OCI-LY3 (cell line): Measurements from ENCODE around the gene BCL11A.

Experiments used
- H2AFZ ChIP-seq: fragments of 200-600, 300-600 bp; shearing (Covaris generic); 2 replicates; pipeline ENCODE4 v1.6.0; 2014; ENCODE audit warnings: antibody characterized with exemption, low read depth, low read length
- H3K27ac ChIP-seq: fragments of 200-600, 300-600 bp; sonication (generic); 2 replicates; pipeline ENCODE4 v1.5.1; 2014; ENCODE audit warnings: mild to moderate bottlenecking, low read length, moderate library complexity, mixed read lengths
- H3K27me3 ChIP-seq: fragments of 200-600, 300-600 bp; sonication (generic); 2 replicates; pipeline ENCODE4 v1.6.1; 2014; ENCODE audit warnings: low read depth, low read length, mixed read lengths
- H3K36me3 ChIP-seq: fragments of 200-600, 300-600 bp; sonication (generic); replicated peaks from 2 replicates; pipeline ENCODE3; 2014; ENCODE audit warnings: low read depth, low read length, mixed read lengths
- H3K4me1 ChIP-seq: fragments of 300-600, 200-600 bp; sonication (generic); 2 replicates; pipeline ENCODE4 v1.6.1; 2014; ENCODE audit warnings: low read length, mixed read lengths
- H3K4me2 ChIP-seq: fragments of 200-600, 300-600 bp; sonication (generic); 2 replicates; pipeline ENCODE4 v1.6.1; 2014; ENCODE audit warnings: low read length, mixed read lengths
- H3K4me3 ChIP-seq: fragments of 300-600, 200-600 bp; sonication (generic); 2 replicates; pipeline ENCODE4 v1.5.1; 2014; ENCODE audit warnings: antibody characterized with exemption, mild to moderate bottlenecking, low read length, moderate library complexity
- H3K79me2 ChIP-seq: fragments of 300-600, 200-600 bp; shearing (Covaris generic); 2 replicates; pipeline ENCODE4 v1.6.1; 2014; ENCODE audit warnings: mild to moderate bottlenecking, low read length, mixed read lengths
- H3K9ac ChIP-seq: fragments of 300-600, 200-600 bp; shearing (Covaris generic); 2 replicates; pipeline ENCODE4 v1.6.0; 2014; ENCODE audit warnings: mild to moderate bottlenecking, low read length, moderate library complexity
- H3K9me3 ChIP-seq: fragments of 200-600, 300-600 bp; shearing (Covaris generic); 2 replicates; pipeline ENCODE4 v1.6.1; 2014; ENCODE audit warnings: low read length, mixed read lengths; ENCODE audit not compliant: insufficient read depth
- H4K20me1 ChIP-seq: fragments of 200-600, 300-600 bp; sonication (generic); 2 replicates; pipeline ENCODE4 v1.6.1; 2016; ENCODE audit warnings: low read length, mixed read lengths; ENCODE audit not compliant: insufficient read depth
- CTCF ChIP-seq: fragments of 200-600, 300-600 bp; sonication (generic); IDR thresholded peaks from 2 replicates; pipeline ENCODE4 v1.5.1; 2014; ENCODE audit warnings: antibody characterized with exemption, low read length, low read depth
- EZH2phosphoT487 ChIP-seq: fragments of 200-600 bp; shearing (Covaris generic); IDR thresholded peaks from 2 replicates; pipeline ENCODE4 v1.6.1; 2018; ENCODE audit warnings: antibody characterized with exemption, mixed run types, low read depth

The BCL11A gene

GRCh38 chr2:60553495-60554073 is at the start of gene BCL11A:
TSS of gene BCL11A (minus strand) at chr2:60553654. CDS start at chr2:60553270, 384 bp downstream.
- Histone ChIP-seq H3K36me3 (peaks cover 20% of the 10 kb centered on the region), H3K27ac (peak within 1 kb of the TSS; percentile 94), H3K4me3 (peak within 1 kb of the TSS; percentile 91), H3K27me3 (no peaks in the 10 kb centered on the region), H3K4me2 (peak within 1 kb of the TSS; percentile 78), H3K4me1 (peaks cover 9% of the 10 kb centered on the region), H4K20me1 (peaks cover 7% of the 10 kb centered on the region), H3K9ac (peak within 1 kb of the TSS; percentile 94), H2AFZ (no peak within 1 kb of the TSS), H3K9me3 (no peaks in the 10 kb centered on the region), H3K79me2 (peaks cover 91% of the 10 kb centered on the region)
- no peak for TF ChIP-seq EZH2phosphoT487
- no peak for TF ChIP-seq CTCF

- Histone ChIP-seq H3K27ac (no peak overlapping the region), H3K27me3 (peaks cover 16% of the 10 kb centered on the region; the same call in 1 of the 2 replicates), H3K9ac (no peak overlapping the region), H3K4me2 (peak overlapping the region; percentile 71), H3K4me3 (no peak overlapping the region), H4K20me1 (no peaks in the 10 kb centered on the region), H3K36me3 (no peaks in the 10 kb centered on the region), H3K79me2 (no peaks in the 10 kb centered on the region), H3K9me3 (no peaks in the 10 kb centered on the region), H2AFZ (no peak overlapping the region), H3K4me1 (peaks cover 13% of the 10 kb centered on the region)
- TF ChIP-seq CTCF (no peak), EZH2phosphoT487 (no peak)
Measured at GRCh38 chr2:60602828-60603532, 49.5 kb upstream of the BCL11A start.

GRCh38 chr2:60602388-60602787 is 48.9 kb upstream of the BCL11A start:
- Histone ChIP-seq H2AFZ (no peak overlapping the region), H3K4me3 (peak overlapping the region; percentile 44), H4K20me1 (no peaks in the 10 kb centered on the region), H3K27me3 (peaks cover 19% of the 10 kb centered on the region; the same call in 1 of the 2 replicates), H3K4me2 (peak overlapping the region; percentile 71), H3K79me2 (no peaks in the 10 kb centered on the region), H3K9me3 (no peaks in the 10 kb centered on the region), H3K9ac (no peak overlapping the region), H3K36me3 (no peaks in the 10 kb centered on the region), H3K27ac (no peak overlapping the region), H3K4me1 (peaks cover 13% of the 10 kb centered on the region)
- TF ChIP-seq EZH2phosphoT487 (no peak), CTCF (no peak)

GRCh38 chr2:60598271-60598670 is 44.8 kb upstream of the BCL11A start:
- Histone ChIP-seq H3K36me3 (no peaks in the 10 kb centered on the region), H3K4me1 (peaks cover 13% of the 10 kb centered on the region), H3K27ac (no peak overlapping the region), H4K20me1 (no peaks in the 10 kb centered on the region), H3K9me3 (no peaks in the 10 kb centered on the region), H3K27me3 (peaks cover 8% of the 10 kb centered on the region), H3K9ac (no peak overlapping the region), H3K4me3 (no peak overlapping the region), H2AFZ (no peak overlapping the region), H3K79me2 (no peaks in the 10 kb centered on the region), H3K4me2 (no peak overlapping the region)
- no peak for TF ChIP-seq CTCF
- no peak for TF ChIP-seq EZH2phosphoT487
